ENCODE results near the gene SLC35E3. TPM values are rescaled to one million over a fixed set of nuclear protein-coding genes. Genes with fewer than 3 reads are reported as not detected.

The SLC35E3 gene
- total and polyA plus RNA-seq, 2 experiments from 2014 or later = 5.5 to 13.8 TPM

- H3K36me3 ChIP-seq (ENCODE audit: insufficient read depth) = peaks cover 63% of the 10 kb centered on the region
- H3K4me2 ChIP-seq = no peak overlapping the region
- Mint-ChIP-seq H3K9me3 (no peaks in the 10 kb centered on the region), H3K27ac (no peak overlapping the region), H3K36me3 (ENCODE audit: low read depth) (peaks cover 81% of the 10 kb centered on the region), H3K4me1 (peaks cover 2% of the 10 kb centered on the region), H3K4me3 (no peak overlapping the region; the same call in 2 of the 3 replicates), H3K27me3 (ENCODE audit: insufficient read depth, low read depth, poor library complexity) (peaks cover 10% of the 10 kb centered on the region)
- DNase-seq (ENCODE audit: low spot score) = no peak
- H3K9me2 ChIP-seq (ENCODE audit: insufficient read depth) = no peaks in the 10 kb centered on the region
- no peak for ATAC-seq
- H3F3A ChIP-seq (replicated peaks; ENCODE audit: low read depth) = 0 out of 2 replicates have a peak, but pooled peaks cover 7% of the 10 kb centered on the region
- H3K27ac ChIP-seq (ENCODE audit: low read depth) = peak overlapping the region; percentile 35; the same call in 1 of the 2 replicates
- TF ChIP-seq EZH2phosphoT487 (IDR thresholded peaks at IDR 0.05; ENCODE audit: unreplicated experiment) (no peak), NANOG (IDR thresholded peaks at IDR 0.05; ENCODE audit: borderline replicate concordance) (no peak), REST (IDR thresholded peaks at IDR 0.05; ENCODE audit: unreplicated experiment) (no peak), STAT1 (IDR thresholded peaks at IDR 0.05; ENCODE audit: unreplicated experiment) (no peak), ZNF114 (CRISPR knock-in tag; IDR thresholded peaks at IDR 0.05) (no peak), ZNF462 (CRISPR knock-in tag; IDR thresholded peaks at IDR 0.05) (no peak), ZNF331 (CRISPR knock-in tag; IDR thresholded peaks at IDR 0.05; ENCODE audit: low read depth) (no peak), POLR2AphosphoS5 (IDR thresholded peaks at IDR 0.05; ENCODE audit: low read depth) (no peak), EZH2 (IDR thresholded peaks at IDR 0.05; ENCODE audit: low read depth, unreplicated experiment) (no peak), CREB1 (CRISPR knock-in tag; IDR thresholded peaks at IDR 0.05; ENCODE audit: low read depth) (no peak), CTCF (conservative IDR thresholded peaks at IDR 0.05; ENCODE audit: low read depth in 2 of 2) (no peak)
- TF ChIP-seq, protein P1, sequence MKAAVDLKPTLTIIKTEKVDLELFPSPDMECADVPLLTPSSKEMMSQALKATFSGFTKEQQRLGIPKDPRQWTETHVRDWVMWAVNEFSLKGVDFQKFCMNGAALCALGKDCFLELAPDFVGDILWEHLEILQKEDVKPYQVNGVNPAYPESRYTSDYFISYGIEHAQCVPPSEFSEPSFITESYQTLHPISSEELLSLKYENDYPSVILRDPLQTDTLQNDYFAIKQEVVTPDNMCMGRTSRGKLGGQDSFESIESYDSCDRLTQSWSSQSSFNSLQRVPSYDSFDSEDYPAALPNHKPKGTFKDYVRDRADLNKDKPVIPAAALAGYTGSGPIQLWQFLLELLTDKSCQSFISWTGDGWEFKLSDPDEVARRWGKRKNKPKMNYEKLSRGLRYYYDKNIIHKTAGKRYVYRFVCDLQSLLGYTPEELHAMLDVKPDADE (IDR thresholded peaks at IDR 0.05) = no peak
- H3K4me3 ChIP-seq = no peak overlapping the region
- H3K4me1 ChIP-seq (ENCODE audit: insufficient read depth) = no peaks in the 10 kb centered on the region; the same call in 1 of the 2 replicates
- H3K79me2 ChIP-seq (replicated peaks; ENCODE audit: insufficient read depth) = peaks cover 81% of the 10 kb centered on the region
- H3K27me3 ChIP-seq (ENCODE audit: insufficient read depth) = no peaks in the 10 kb centered on the region
- no peak overlapping the region for H2AFZ ChIP-seq
- peaks cover 40% of the 10 kb centered on the region for H4K20me1 ChIP-seq (replicated peaks; ENCODE audit: insufficient read depth)
Measured at GRCh38 chr12:68812553-68813241, 66.7 kb downstream of the SLC35E3 start.

All from GM23338 (cell line).